ENCODE data around the gene PIK3R6. TPM values are rescaled to one million over a fixed set of nuclear protein-coding genes. Genes with fewer than 3 reads are reported as not detected.

Gene PIK3R6
- total and polyA plus RNA-seq, 2 of the 4 experiments (the other 2 are of a cell fraction) = not detected

GRCh38 chr17:8835631-8836364 is 31.7 kb downstream of the PIK3R6 start:
- Histone ChIP-seq H3K4ac (ENCODE audit: low read depth, low read length) (no peak overlapping the region), H2BK15ac (ENCODE audit: low read depth, low read length) (no peak overlapping the region), H3K27ac (ENCODE audit: insufficient read depth, low read length) (no peak overlapping the region), H3K4me1 (ENCODE audit: control insufficient read depth, insufficient read depth, low read length) (no peaks in the 10 kb centered on the region), H2BK20ac (ENCODE audit: low read depth, low read length) (no peak overlapping the region), H3K9me1 (ENCODE audit: insufficient read depth, low read length) (no peaks in the 10 kb centered on the region), H3K4me3 (ENCODE audit: insufficient read depth, low read depth, low read length) (no peak overlapping the region), H3K27me3 (ENCODE audit: control insufficient read depth, insufficient read depth, low read length) (no peaks in the 10 kb centered on the region), H4K8ac (ENCODE audit: low read depth in 2 of 2, low read length in 2 of 2) (no peak overlapping the region), H3K9me3 (ENCODE audit: control insufficient read depth, insufficient read depth, low read length) (no peaks in the 10 kb centered on the region), H2BK5ac (ENCODE audit: low read depth, low read length, poor library complexity, severe bottlenecking) (no peak overlapping the region), H3K18ac (ENCODE audit: low read depth, low read length) (no peak overlapping the region), H3K79me1 (ENCODE audit: low read depth in 1 of 2, low read length in 2 of 2) (no peaks in the 10 kb centered on the region), H3K4me2 (ENCODE audit: low read depth, low read length) (no peak overlapping the region), H4K5ac (ENCODE audit: low read depth, low read length) (no peak overlapping the region), H3K56ac (ENCODE audit: extremely low read depth, insufficient read depth, low read length) (no peak overlapping the region), H3K23ac (ENCODE audit: low read depth, low read length) (no peak overlapping the region), H3K36me3 (ENCODE audit: control insufficient read depth, insufficient read depth, low read length) (no peaks in the 10 kb centered on the region), H3K9ac (ENCODE audit: low read depth, low read length) (no peak overlapping the region), H2AK9ac (replicated peaks; ENCODE audit: low read depth, low read length, poor library complexity) (no peak overlapping the region), H3K14ac (replicated peaks; ENCODE audit: low read depth, low read length) (no peak overlapping the region), H2AK5ac (ENCODE audit: low read depth, low read length) (no peak overlapping the region), H2AFZ (replicated peaks; ENCODE audit: low read length, poor library complexity) (no peak overlapping the region), H4K91ac (ENCODE audit: insufficient read depth, low read depth, low read length) (no peak overlapping the region), H4K20me1 (ENCODE audit: insufficient read depth, low read length) (no peaks in the 10 kb centered on the region), H2BK120ac (ENCODE audit: low read depth, low read length) (no peak overlapping the region)
- BruUV-seq (replicated peaks) = no TSS peak
- in situ Hi-C loops (cut with MboI; ENCODE audit: low sequenced_read_pairs) = no loop called here
- dilution Hi-C loops (cut with HindIII; ENCODE audit: low sequenced_read_pairs, unreplicated experiment) = no loop called here
- TF ChIP-seq SMC3 (IDR thresholded peaks at IDR 0.05; ENCODE audit: low read depth, low read length) = no peak
- TF ChIP-seq CHD1 (IDR thresholded peaks at IDR 0.05; ENCODE audit: low read depth, low read length) = no peak
- ChIA-PET POLR2A (ENCODE audit: unreplicated experiment) (no interaction called here), CTCF (no interaction called here)
- intact Hi-C loops (cut with micrococcal nuclease) = no loop called here
- ATAC-seq (ENCODE audit: low read depth) (no peak), DNase-seq (no peak)
- 93% methylated on average over 2 of the region's 6 CpGs; no CpG with 5 or more reads in 1 of the 2 experiments for WGBS, 2 experiments (ENCODE audit: extremely low coverage in 2 of 2, insufficient read length in 1 of 2)
